Measurements from ENCODE around the gene MORC4. TPM values are rescaled to one million over a fixed set of nuclear protein-coding genes. Genes with fewer than 3 reads are reported as not detected.

The MORC4 gene
- polyA plus RNA-seq, 1 experiment: 12.3 TPM

DNA sequence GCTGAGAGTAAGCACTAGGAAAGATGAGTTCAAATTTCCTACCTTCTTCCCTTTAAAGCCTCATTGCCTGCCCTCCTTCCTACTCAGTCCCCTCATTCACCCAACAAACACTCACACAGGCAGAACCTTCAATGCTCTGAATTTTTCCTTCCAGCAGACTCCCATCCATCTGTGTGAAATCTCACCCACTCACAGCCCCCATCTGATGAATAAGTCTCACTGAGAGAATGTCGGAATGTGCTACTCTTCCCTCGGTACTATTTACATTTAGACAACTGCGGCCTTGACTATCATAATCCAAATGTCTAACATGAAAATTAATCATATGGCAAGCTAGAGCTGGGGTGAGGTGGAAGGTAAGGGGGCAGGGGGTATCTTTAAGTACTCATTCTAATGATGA, 60.4 kb downstream of the MORC4 start:
- POLR2A ChIA-PET: no interaction called here
- CTCF ChIA-PET: no interaction called here

DNA sequence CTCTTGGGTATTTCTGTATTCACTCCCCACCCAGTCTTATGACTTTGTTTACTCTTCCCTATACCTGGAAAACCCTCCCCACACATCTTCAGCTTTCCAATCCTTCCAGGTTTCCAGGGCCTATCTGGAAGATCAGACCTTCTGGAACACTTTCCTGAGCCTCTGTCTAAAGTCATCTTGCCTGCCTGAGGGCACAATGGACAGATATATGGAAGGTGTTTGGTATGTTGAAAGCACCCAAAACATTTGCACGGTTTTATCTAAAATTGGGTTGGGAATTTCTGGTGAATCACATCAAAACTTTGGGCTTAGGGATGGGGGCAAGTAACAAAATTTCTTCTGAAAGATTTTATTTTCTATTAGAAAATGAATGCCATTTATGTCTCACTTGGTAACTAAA, 63.8 kb downstream of the MORC4 start:
- DNase-seq (ENCODE audit: low read depth): no peak
- no peaks in the 10 kb centered on the region for H3K36me3 ChIP-seq (ENCODE audit: control insufficient read depth, insufficient read depth, low read length)
- TF ChIP-seq, protein P1, sequence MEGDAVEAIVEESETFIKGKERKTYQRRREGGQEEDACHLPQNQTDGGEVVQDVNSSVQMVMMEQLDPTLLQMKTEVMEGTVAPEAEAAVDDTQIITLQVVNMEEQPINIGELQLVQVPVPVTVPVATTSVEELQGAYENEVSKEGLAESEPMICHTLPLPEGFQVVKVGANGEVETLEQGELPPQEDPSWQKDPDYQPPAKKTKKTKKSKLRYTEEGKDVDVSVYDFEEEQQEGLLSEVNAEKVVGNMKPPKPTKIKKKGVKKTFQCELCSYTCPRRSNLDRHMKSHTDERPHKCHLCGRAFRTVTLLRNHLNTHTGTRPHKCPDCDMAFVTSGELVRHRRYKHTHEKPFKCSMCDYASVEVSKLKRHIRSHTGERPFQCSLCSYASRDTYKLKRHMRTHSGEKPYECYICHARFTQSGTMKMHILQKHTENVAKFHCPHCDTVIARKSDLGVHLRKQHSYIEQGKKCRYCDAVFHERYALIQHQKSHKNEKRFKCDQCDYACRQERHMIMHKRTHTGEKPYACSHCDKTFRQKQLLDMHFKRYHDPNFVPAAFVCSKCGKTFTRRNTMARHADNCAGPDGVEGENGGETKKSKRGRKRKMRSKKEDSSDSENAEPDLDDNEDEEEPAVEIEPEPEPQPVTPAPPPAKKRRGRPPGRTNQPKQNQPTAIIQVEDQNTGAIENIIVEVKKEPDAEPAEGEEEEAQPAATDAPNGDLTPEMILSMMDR (IDR thresholded peaks at IDR 0.05; ENCODE audit: insufficient read depth, low read depth, low read length): no peak
- CTCF ChIA-PET: interaction anchor here (1.1 kb wide), 1 partner anchor 37 kb away, joined by 4 read pairs; no protein-coding TSS in a partner anchor
- H3K4me3 ChIP-seq (ENCODE audit: low read depth, low read length): no peak overlapping the region
- POLR2A ChIA-PET: no interaction called here
- no peaks in the 10 kb centered on the region for H3K27me3 ChIP-seq (ENCODE audit: control insufficient read depth, insufficient read depth, low read length)

More for the DNA sequence above, 60.4 kb downstream of the MORC4 start:
- Histone ChIP-seq H3K27me3 (ENCODE audit: control insufficient read depth, insufficient read depth, low read length) (no peaks in the 10 kb centered on the region), H3K4me3 (ENCODE audit: low read depth, low read length) (no peak overlapping the region), H3K36me3 (ENCODE audit: control insufficient read depth, insufficient read depth, low read length) (no peaks in the 10 kb centered on the region; the same call in 1 of the 2 replicates)
- TF ChIP-seq, protein P1 (IDR thresholded peaks at IDR 0.05; ENCODE audit: insufficient read depth, low read depth, low read length): no peak
- DNase-seq (ENCODE audit: low read depth): no peak

DNA sequence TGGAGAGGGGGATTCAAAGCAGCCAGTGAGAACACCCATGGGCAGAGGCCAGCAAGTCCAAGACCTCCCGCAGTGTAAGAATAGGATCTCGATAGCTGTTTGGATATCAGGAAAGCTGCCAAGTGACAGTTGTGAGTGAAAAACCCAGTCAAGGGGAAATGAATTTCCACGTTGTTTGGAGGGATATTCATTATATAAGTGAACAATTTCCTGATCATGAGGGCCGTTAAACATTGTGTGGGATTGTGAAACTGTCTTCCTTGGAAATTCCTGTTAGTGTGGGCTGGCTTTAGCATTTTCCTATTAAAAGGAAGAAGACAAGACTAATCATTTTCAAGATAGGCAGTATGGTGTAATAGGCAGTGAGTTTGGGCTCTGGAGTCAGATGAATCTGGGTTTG, 64.8 kb downstream of the MORC4 start:
- Histone ChIP-seq H3K36me3 (ENCODE audit: control insufficient read depth, insufficient read depth, low read length) (no peaks in the 10 kb centered on the region), H3K27me3 (ENCODE audit: control insufficient read depth, insufficient read depth, low read length) (no peaks in the 10 kb centered on the region), H3K4me3 (ENCODE audit: low read depth, low read length) (no peak overlapping the region)
- DNase-seq (ENCODE audit: low read depth): no peak
- ChIA-PET CTCF (no interaction called here), POLR2A (no interaction called here)
- TF ChIP-seq, protein P1 (IDR thresholded peaks at IDR 0.05; ENCODE audit: insufficient read depth, low read depth, low read length): no peak

DNA sequence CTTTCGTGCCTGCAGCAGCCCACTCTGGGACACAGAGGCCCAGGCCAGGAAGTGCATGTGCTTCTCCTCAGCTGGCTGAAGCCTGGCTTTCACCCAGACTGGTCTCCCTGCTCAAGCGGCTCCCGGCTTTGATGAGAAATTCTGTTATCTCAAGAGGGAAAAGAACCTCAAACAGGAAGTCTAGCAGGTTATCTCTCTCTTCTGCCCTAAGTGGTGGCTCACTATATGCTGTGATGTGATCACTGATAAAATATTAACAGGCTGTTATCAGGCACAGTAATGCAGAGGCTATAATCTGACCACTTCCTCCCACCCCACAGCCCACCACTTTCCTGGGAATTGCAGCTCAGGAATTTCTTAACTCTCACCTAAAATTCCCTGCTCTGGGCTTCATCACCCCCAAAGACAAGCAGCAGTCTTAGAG, 66.5 kb downstream of the MORC4 start:
- TF ChIP-seq, protein P1 (IDR thresholded peaks at IDR 0.05; ENCODE audit: insufficient read depth, low read depth, low read length): no peak
- ChIA-PET POLR2A (no interaction called here), CTCF (interaction anchor here (1.0 to 2.4 kb wide), 4 partner anchors 16 to 39 kb away, joined by 4 to 8 read pairs (median 6); no protein-coding TSS in a partner anchor)
- Histone ChIP-seq H3K4me3 (ENCODE audit: low read depth, low read length) (no peak overlapping the region), H3K36me3 (ENCODE audit: control insufficient read depth, insufficient read depth, low read length) (no peaks in the 10 kb centered on the region), H3K27me3 (ENCODE audit: control insufficient read depth, insufficient read depth, low read length) (no peaks in the 10 kb centered on the region)
- DNase-seq (ENCODE audit: low read depth): no peak

DNA sequence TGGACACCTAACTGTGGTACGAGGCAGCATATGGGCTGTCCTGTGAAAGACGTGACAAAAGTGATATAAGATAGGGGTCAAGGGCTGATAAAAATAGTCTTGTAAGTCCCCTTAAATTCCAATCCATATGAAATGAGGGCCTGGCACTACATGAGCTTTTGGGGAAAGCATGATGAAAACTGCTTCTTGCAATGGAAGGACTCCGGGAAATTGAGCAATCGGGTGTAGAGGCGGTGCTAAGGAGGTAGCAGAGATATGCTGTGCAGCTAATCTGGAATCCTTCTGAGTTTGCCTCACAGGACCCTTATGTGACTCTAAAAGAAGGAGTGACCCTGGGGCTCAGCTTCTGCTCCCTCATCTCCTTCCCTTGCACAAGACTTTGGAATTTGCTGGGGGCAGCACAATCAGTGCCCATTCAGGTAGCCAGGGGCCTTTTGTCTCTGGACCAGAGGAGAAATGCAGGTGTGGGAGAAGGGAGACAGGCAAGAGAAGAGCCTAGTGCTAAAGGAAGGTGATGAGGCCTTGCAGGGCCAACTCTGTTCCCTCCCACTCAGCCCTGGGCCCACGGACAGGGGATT, 67.0 kb downstream of the MORC4 start:
- no peak for DNase-seq (ENCODE audit: low read depth)
- CTCF ChIA-PET: interaction anchor here (1.0 to 2.4 kb wide), 4 partner anchors 15 to 39 kb away, joined by 4 to 8 read pairs (median 6); no protein-coding TSS in a partner anchor

More for the DNA sequence above, 67.0 kb downstream of the MORC4 start:
- TF ChIP-seq, protein P1 (IDR thresholded peaks at IDR 0.05; ENCODE audit: insufficient read depth, low read depth, low read length): no peak
- POLR2A ChIA-PET: no interaction called here
- no peak overlapping the region for H3K4me3 ChIP-seq (ENCODE audit: low read depth, low read length)
- no peaks in the 10 kb centered on the region for H3K36me3 ChIP-seq (ENCODE audit: control insufficient read depth, insufficient read depth, low read length)
- H3K27me3 ChIP-seq (ENCODE audit: control insufficient read depth, insufficient read depth, low read length): no peaks in the 10 kb centered on the region

All from BJ (cell line).